SU-DHL-6 (cell line): ENCODE measurements around the gene IL36B.

Experiments used
- CTCF ChIP-seq: fragments of 200-600 bp; sonication (generic); IDR thresholded peaks from one replicate; pipeline ENCODE4 v1.5.1; 2017; ENCODE audit warnings: antibody characterized with exemption, mild to moderate bottlenecking, low read length, moderate library complexity; ENCODE audit not compliant: insufficient read depth, poor library complexity, severe bottlenecking
- EZH2phosphoT487 ChIP-seq: fragments of 200-600 bp; sonication (generic), shearing (Covaris generic); conservative IDR thresholded peaks from 2 replicates; pipeline ENCODE4 v1.6.1; 2018; ENCODE audit warnings: mild to moderate bottlenecking, antibody characterized with exemption, low read length, moderate library complexity, mixed read lengths

- TF ChIP-seq EZH2phosphoT487 (no peak), CTCF (no peak)
Measured at GRCh38 chr2:113027691-113028090, 25.0 kb downstream of the IL36B start.
